ENCODE results near the gene NINL. TPM values are rescaled to one million over a fixed set of nuclear protein-coding genes. Genes with fewer than 3 reads are reported as not detected.

The NINL gene
- total and polyA plus RNA-seq, 2 of the 8 experiments (the other 6 are each of a cell fraction or from before 2014, with no cell fraction given): 15.3 to 30.0 TPM

DNA sequence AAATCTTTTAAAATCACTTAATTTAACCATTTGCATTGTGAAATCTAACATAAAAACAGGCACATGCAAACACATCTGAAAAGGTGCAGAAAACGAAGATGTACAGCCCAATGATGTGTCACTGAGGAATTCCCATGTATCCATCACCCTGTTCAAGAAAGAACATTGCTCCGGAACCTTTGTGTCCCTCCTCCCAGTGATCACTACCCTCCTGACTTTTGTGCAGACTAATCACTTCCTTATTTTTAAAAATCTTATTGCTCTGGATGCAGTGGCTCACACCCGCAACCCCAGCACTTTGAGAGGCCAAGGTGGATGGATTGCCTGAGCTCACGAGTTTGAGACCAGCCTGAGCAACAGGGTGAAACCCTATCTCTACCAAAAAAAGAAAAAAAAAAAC lies 163.3 kb downstream of the NINL start:
- Histone ChIP-seq H2BK5ac (ENCODE audit: low read depth, low read length) (no peak overlapping the region), H4K8ac (ENCODE audit: extremely low read depth, insufficient read depth, low read length) (no peak overlapping the region), H2BK12ac (ENCODE audit: low read depth, low read length) (no peak overlapping the region), H3K79me1 (ENCODE audit: low read depth, low read length) (no peaks in the 10 kb centered on the region; the same call in 1 of the 2 replicates), H4K20me1 (replicated peaks in 1 of 2; ENCODE audit: control insufficient read depth in 1 of 2, insufficient read depth in 2 of 2, low read length in 2 of 2) (peaks cover under 1 to 5% of the 10 kb centered on the region in 2 experiments), H3K4me1 (replicated peaks in 1 of 4; ENCODE audit: control insufficient read depth in 3 of 4, insufficient read depth in 4 of 4, low read length in 3 of 4) (no peaks in the 10 kb centered on the region), H3K79me2 (ENCODE audit: control insufficient read depth in 1 of 2, insufficient read depth in 2 of 2, low read length in 2 of 2) (no peaks in the 10 kb centered on the region), H2AK5ac (ENCODE audit: low read depth, low read length) (no peak overlapping the region), H2BK120ac (replicated peaks; ENCODE audit: low read depth, low read length) (no peak overlapping the region), H3K18ac (ENCODE audit: extremely low read depth, low read length) (no peak overlapping the region), H3K9ac (replicated peaks in 1 of 4; ENCODE audit: extremely low read depth in 1 of 4, low read depth in 3 of 4, low read length in 3 of 4) (no peak overlapping the region), H3K14ac (ENCODE audit: insufficient read length) (no peak overlapping the region), H3K27me3 (replicated peaks in 1 of 4; ENCODE audit: control insufficient read depth in 3 of 4, extremely low read depth in 1 of 4, insufficient read depth in 3 of 4, low read length in 3 of 4) (peaks cover 0 to 1% (median 0%) of the 10 kb centered on the region in 4 experiments; a peak in 1 of 7 replicates), H3K23me2 (ENCODE audit: low read depth, low read length) (no peaks in the 10 kb centered on the region; the same call in 1 of the 2 replicates), H3K36me3 (ENCODE audit: control insufficient read depth in 2 of 4, insufficient read depth in 4 of 4, low read length in 3 of 4) (peaks cover 13 to 78% (median 42%) of the 10 kb centered on the region in 4 experiments), H2BK20ac (ENCODE audit: low read length) (no peak overlapping the region), H3K27ac (ENCODE audit: low read depth, low read length) (no peak overlapping the region), H3K23ac (ENCODE audit: insufficient read length) (no peak overlapping the region), H4K91ac (replicated peaks; ENCODE audit: insufficient read length, low read length) (no peak overlapping the region), H4K5ac (ENCODE audit: insufficient read length, low read depth, low read length) (no peak overlapping the region), H2AFZ (ENCODE audit: low read length) (no peak overlapping the region), H3K9me3 (ENCODE audit: insufficient read depth in 2 of 2, low read depth in 1 of 2, low read length in 1 of 2) (no peaks in the 10 kb centered on the region), H2BK15ac (ENCODE audit: low read length) (no peak overlapping the region), H3K56ac (replicated peaks; ENCODE audit: insufficient read length, low read depth, low read length) (no peak overlapping the region), H3K4me2 (ENCODE audit: insufficient read depth in 1 of 2, low read depth in 2 of 2, low read length in 2 of 2) (no peak overlapping the region), H3K4me3 (ENCODE audit: extremely low read depth in 1 of 4, insufficient read depth in 2 of 4, low read depth in 3 of 4, low read length in 4 of 4) (no peak overlapping the region), H3K4ac (replicated peaks; ENCODE audit: insufficient read length, low read depth, low read length) (no peak overlapping the region)
- no peak for FAIRE-seq
- no peak for DNase-seq (ENCODE audit: low read depth in 1 of 2, low spot score in 2 of 2)
- ChIA-PET CTCF (ENCODE audit: partially characterized antibody) (interaction anchor here (0.9 to 1.2 kb wide), 2 partner anchors 23 to 127 kb away, joined by 3 read pairs; no protein-coding TSS in a partner anchor), POLR2A (ENCODE audit: partially characterized antibody) (interaction anchor here (0.9 to 1.6 kb wide), 5 partner anchors 8 to 20 kb away, joined by 3 to 6 read pairs (median 5); partner anchors contain the start of gene GINS1)
- 88% methylated on average over 4 of the region's 4 CpGs; no CpG with 5 or more reads in 1 of the 2 experiments for WGBS, 2 experiments (ENCODE audit: extremely low coverage in 1 of 2, insufficient coverage in 1 of 2, insufficient read length in 1 of 2, insufficient replicate concordance in 2 of 2, low coverage in 1 of 2, low lambda C conversion rate in 2 of 2, missing lambda C conversion rate in 1 of 2)
- TF ChIP-seq EZH2 (IDR thresholded peaks at IDR 0.05; ENCODE audit: low read depth, low read length, severe bottlenecking): no peak
- TF ChIP-seq CREB1 (IDR thresholded peaks at IDR 0.05): no peak
- TF ChIP-seq NANOG (IDR thresholded peaks at IDR 0.05; ENCODE audit: insufficient read depth, low read depth, low read length, poor library complexity, severe bottlenecking): no peak
- TF ChIP-seq, protein P1, sequence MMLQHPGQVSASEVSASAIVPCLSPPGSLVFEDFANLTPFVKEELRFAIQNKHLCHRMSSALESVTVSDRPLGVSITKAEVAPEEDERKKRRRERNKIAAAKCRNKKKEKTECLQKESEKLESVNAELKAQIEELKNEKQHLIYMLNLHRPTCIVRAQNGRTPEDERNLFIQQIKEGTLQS (IDR thresholded peaks at IDR 0.05; ENCODE audit: insufficient read depth, low read depth, low read length): no peak
- TF ChIP-seq GABPA (IDR thresholded peaks at IDR 0.05; ENCODE audit: borderline replicate concordance, insufficient read depth, low read length): no peak
- no peak for TF ChIP-seq KDM1A (IDR thresholded peaks at IDR 0.05; ENCODE audit: borderline replicate concordance, low read length)
- no peak for TF ChIP-seq TBP (IDR thresholded peaks at IDR 0.05; ENCODE audit: low read depth, low read length)
- no peak for TF ChIP-seq KDM5A (IDR thresholded peaks at IDR 0.05; ENCODE audit: low read length)
- no peak for TF ChIP-seq ASH2L (IDR thresholded peaks at IDR 0.05; ENCODE audit: low read length)
- no peak for TF ChIP-seq NRF1 (IDR thresholded peaks at IDR 0.05; ENCODE audit: low read depth, low read length)
- no peak for TF ChIP-seq EGR1 (IDR thresholded peaks at IDR 0.05; ENCODE audit: borderline replicate concordance, low read depth, low read length)
- TF ChIP-seq TAF7 (optimal IDR thresholded peaks at IDR 0.05; ENCODE audit: borderline replicate concordance, low read depth, low read length): no peak
- TF ChIP-seq JUN (IDR thresholded peaks at IDR 0.05; ENCODE audit: low read depth, low read length): no peak
- TF ChIP-seq SP2 (IDR thresholded peaks at IDR 0.05; ENCODE audit: low read length): no peak
